ENCODE results near the gene USP44.

DNA sequence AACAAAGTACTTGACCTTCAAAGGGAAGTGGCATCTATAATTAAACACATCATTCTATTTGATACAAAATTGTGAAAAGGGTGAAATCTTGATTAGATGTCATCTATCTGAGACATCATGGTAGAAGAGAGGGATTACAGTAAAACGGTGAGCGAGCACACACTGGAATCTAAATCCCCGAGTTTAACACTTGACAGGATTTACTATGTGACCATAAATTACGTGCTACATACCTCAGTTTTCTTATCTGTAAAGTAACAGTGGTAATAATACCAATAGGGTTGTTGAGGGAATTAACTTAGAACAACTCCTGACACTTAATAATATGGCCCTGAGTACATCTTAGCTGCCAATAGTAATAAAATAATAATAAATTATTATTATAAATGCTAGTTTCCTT is 13.3 kb downstream of the USP44 start:
- no peak for TF ChIP-seq EP300 (IDR thresholded peaks at IDR 0.05)
- TF ChIP-seq, protein P1, sequence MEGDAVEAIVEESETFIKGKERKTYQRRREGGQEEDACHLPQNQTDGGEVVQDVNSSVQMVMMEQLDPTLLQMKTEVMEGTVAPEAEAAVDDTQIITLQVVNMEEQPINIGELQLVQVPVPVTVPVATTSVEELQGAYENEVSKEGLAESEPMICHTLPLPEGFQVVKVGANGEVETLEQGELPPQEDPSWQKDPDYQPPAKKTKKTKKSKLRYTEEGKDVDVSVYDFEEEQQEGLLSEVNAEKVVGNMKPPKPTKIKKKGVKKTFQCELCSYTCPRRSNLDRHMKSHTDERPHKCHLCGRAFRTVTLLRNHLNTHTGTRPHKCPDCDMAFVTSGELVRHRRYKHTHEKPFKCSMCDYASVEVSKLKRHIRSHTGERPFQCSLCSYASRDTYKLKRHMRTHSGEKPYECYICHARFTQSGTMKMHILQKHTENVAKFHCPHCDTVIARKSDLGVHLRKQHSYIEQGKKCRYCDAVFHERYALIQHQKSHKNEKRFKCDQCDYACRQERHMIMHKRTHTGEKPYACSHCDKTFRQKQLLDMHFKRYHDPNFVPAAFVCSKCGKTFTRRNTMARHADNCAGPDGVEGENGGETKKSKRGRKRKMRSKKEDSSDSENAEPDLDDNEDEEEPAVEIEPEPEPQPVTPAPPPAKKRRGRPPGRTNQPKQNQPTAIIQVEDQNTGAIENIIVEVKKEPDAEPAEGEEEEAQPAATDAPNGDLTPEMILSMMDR (IDR thresholded peaks at IDR 0.05), result no peak
- TF ChIP-seq POLR2A (IDR thresholded peaks at IDR 0.05), result no peak
